ENCODE results near the gene PARD3.

DNA sequence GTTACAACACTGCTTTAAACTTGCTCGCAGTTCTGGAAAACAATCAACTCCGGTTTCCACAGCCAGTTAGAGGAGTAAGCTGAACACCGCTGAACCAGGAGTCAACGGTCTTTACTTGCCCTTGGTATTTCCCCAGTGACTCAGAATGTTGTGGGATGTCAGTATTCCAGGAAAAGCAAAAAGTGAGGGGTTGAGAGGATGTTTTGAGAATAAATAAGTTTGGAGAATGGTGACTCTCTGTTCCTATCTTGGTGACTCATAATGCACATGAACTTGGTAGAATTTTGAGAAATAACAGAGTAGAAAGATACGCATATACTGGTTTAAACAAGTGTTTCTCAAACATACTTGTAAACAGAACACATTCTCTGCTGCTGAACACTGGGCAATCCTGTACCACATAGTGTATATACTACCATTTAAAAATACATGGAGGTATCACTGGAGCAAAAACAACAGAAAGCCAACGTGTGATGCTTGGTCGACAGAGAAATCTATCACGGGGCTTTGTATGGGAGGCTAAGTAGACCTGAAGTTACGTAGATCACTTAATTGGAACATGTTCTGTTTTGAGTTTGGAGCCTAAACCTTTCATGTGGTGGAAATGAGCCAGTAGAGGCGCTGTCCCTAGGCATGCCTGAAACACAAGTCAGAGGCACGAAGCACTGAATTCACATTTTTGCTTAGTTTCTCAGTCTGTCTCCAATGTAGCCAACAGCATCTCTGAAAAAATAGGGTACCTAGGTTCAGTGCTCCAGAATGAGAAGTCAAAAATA lies 534.3 kb downstream of the PARD3 start:
- no peak for TF ChIP-seq CTCF (IDR thresholded peaks at IDR 0.05)
- TF ChIP-seq POLR2A (IDR thresholded peaks at IDR 0.05), result no peak
